Stimulated activated effector memory CD8-positive, alpha-beta T cell treated with anti-CD3 and anti-CD28 coated beads, Interleukin-12 subunit alpha, Interleukin-12 subunit beta, amount 100 ng/mL, for 72 hours (primary cell): ENCODE data around the gene NKX6-1.

Source experiments
- ATAC-seq: fragments of 150-1000 bp; cut with Tn5 transposase; 2 replicates; pipeline ENCODE4 v1.10.0; 2021
- DNase-seq, 2 donors: peaks; one replicate each; pipeline ENCODE4 v3.0.0; 2021 to 2022; ENCODE audit warnings: low spot score in 2 of 2
- H3K27ac Mint-ChIP-seq: one replicate; pipeline ENCODE4 v1.8.0; 2022; ENCODE audit warnings: mild to moderate bottlenecking, mixed read lengths
- H3K36me3 Mint-ChIP-seq: one replicate; pipeline ENCODE4 v1.8.0; 2022; ENCODE audit warnings: mild to moderate bottlenecking, mixed read lengths
- H3K4me1 Mint-ChIP-seq: one replicate; pipeline ENCODE4 v1.8.0; 2022; ENCODE audit warnings: mixed read lengths
- H3K4me3 Mint-ChIP-seq: one replicate; pipeline ENCODE4 v1.8.0; 2022; ENCODE audit warnings: mild to moderate bottlenecking, mixed read lengths
- H3K9me3 Mint-ChIP-seq: one replicate; pipeline ENCODE4 v1.8.0; 2022; ENCODE audit warnings: mixed read lengths

NKX6-1 gene

GRCh38 chr4:84498935-84499623 lies at the start of gene NKX6-1:
TSS of gene NKX6-1 (minus strand) at chr4:84499292. CDS start at chr4:84498228, 1,064 bp downstream.
- no peak for DNase-seq
- H3K4me1 Mint-ChIP-seq, result peaks cover 19% of the 10 kb centered on the region
- no peak within 1 kb of the TSS for H3K27ac Mint-ChIP-seq
- peaks cover 2% of the 10 kb centered on the region for H3K9me3 Mint-ChIP-seq
- no peak for ATAC-seq
- peak within 1 kb of the TSS; percentile 69 for H3K4me3 Mint-ChIP-seq
- H3K36me3 Mint-ChIP-seq, result peaks cover 5% of the 10 kb centered on the region

DNA sequence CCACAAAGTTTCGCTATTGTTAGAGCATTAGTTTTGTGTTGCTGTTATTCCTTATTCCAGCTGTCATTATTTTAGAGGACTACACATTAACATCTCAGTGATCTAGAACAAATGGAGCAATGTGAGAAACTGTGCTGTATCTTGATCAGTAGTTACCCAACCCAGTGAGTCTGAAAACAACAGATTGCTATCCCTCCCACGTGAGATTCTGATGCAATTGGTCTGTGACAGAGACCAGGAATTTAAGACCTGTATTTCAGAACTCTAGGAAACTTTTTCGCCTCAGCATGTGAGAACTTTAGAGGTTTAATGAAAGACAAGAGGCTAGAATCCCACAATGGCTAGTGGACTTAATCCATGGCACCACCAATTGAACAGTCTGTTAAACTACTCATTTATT lies 48.1 kb upstream of the NKX6-1 start:
- H3K27ac Mint-ChIP-seq, result no peak overlapping the region
- H3K36me3 Mint-ChIP-seq, result no peaks in the 10 kb centered on the region
- no peak overlapping the region for H3K4me3 Mint-ChIP-seq
- H3K9me3 Mint-ChIP-seq, result no peaks in the 10 kb centered on the region
- DNase-seq, result no peak
- no peaks in the 10 kb centered on the region for H3K4me1 Mint-ChIP-seq
- ATAC-seq, result no peak

GRCh38 chr4:84545093-84545492 lies 46.0 kb upstream of the NKX6-1 start:
- no peaks in the 10 kb centered on the region for H3K9me3 Mint-ChIP-seq
- DNase-seq (no peak), ATAC-seq (no peak)
- no peak overlapping the region for H3K4me3 Mint-ChIP-seq
- no peak overlapping the region for H3K27ac Mint-ChIP-seq
- no peaks in the 10 kb centered on the region for H3K4me1 Mint-ChIP-seq
- no peaks in the 10 kb centered on the region for H3K36me3 Mint-ChIP-seq

GRCh38 chr4:84535901-84536300 lies 36.8 kb upstream of the NKX6-1 start:
- H3K27ac Mint-ChIP-seq, result no peak overlapping the region
- DNase-seq (no peak), ATAC-seq (no peak)
- no peaks in the 10 kb centered on the region for H3K9me3 Mint-ChIP-seq
- H3K36me3 Mint-ChIP-seq, result no peaks in the 10 kb centered on the region
- H3K4me1 Mint-ChIP-seq, result no peaks in the 10 kb centered on the region
- H3K4me3 Mint-ChIP-seq, result no peak overlapping the region

DNA sequence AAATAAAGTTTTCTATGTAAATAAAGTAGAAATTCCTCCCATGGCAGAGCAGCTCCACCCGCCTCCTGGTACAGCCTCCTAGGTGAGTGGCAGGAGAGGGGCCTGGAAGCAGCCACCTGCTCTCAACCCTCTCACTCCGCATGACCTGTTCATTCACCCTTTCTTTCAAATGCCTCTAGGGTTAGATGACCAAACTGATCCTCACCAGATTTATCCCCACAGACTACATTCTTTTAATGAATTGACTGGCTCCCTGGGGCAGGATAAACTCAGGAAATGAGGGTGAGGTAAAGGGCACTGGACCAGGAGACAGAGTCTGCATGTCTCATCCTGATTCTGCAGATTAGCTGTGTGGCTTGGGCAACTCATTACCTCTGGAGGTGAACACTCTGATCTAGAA lies 32.6 kb upstream of the NKX6-1 start:
- ATAC-seq (no peak), DNase-seq (no peak)
- Mint-ChIP-seq H3K9me3 (no peaks in the 10 kb centered on the region), H3K27ac (no peak overlapping the region), H3K4me1 (no peaks in the 10 kb centered on the region), H3K4me3 (no peak overlapping the region), H3K36me3 (no peaks in the 10 kb centered on the region)

DNA sequence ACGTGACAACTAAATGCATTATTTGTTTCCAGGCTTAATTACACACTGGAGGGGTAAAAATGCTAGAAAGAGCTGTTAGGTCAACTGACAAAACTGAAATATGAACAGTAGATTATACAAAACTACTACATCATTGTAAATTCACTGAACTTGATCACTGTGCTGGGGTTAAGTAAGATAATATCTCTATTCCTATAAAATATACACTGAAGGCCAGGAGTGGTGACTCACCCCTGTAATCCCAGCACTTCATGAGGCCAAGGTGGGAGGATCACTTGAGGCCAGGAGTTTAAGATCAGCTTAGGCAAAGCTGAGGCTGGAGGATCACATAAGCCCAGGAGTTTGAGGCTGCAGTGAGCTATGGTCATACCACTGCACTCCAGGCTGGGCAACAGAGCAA lies 31.8 kb upstream of the NKX6-1 start:
- no peaks in the 10 kb centered on the region for H3K36me3 Mint-ChIP-seq
- DNase-seq (no peak), ATAC-seq (no peak)
- no peaks in the 10 kb centered on the region for H3K4me1 Mint-ChIP-seq
- H3K27ac Mint-ChIP-seq, result no peak overlapping the region
- no peaks in the 10 kb centered on the region for H3K9me3 Mint-ChIP-seq
- H3K4me3 Mint-ChIP-seq, result no peak overlapping the region

GRCh38 chr4:84530454-84530853 lies 31.4 kb upstream of the NKX6-1 start:
- no peaks in the 10 kb centered on the region for H3K4me1 Mint-ChIP-seq
- no peaks in the 10 kb centered on the region for H3K36me3 Mint-ChIP-seq
- H3K9me3 Mint-ChIP-seq, result no peaks in the 10 kb centered on the region
- no peak overlapping the region for H3K4me3 Mint-ChIP-seq
- DNase-seq (no peak), ATAC-seq (no peak)
- no peak overlapping the region for H3K27ac Mint-ChIP-seq

DNA sequence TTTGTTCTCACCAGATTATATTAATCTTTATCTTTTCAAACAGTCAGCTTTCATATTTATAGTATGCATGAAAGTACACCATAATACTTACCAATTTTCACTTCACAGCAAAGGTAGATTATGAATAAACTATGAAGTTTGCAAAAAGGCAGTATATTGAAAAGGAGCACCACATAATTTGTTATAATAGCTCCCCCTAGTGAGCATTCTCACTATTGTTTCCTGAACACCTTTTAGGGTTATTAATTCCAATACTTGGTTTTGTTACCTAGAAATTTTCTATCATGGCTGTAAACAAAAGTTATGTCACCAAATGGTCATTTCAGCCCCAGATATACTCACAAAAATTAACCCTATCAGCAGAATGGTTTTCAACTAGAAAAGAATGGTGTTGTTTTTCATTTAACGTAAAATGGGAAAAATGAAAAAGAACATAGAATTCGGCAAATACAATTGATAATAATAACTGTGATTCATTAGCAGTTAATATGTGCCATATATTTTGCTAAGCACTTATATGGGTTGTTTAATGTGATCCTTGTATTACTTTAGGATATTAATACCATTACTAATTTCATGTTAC lies 30.2 kb upstream of the NKX6-1 start:
- H3K4me3 Mint-ChIP-seq, result no peak overlapping the region
- DNase-seq, result no peak

DNA sequence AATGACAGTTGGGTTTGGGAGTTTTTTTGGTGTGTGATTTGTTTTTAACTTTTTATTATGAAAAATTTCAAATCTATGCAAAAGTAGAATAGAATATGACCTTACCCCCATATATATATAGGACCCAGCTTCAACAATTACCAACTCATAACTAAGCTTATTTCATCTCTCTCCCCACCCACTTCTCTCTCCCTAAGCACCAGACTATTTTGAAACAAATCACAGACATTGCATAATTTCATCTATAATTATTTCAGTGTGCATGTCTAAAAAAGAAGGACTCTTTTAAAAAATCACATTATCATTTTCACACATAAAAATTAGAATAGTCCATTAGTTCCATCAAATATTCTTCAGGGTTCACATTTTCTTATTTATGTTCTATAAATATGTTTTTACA lies 28.3 kb upstream of the NKX6-1 start:
- Mint-ChIP-seq H3K4me3 (no peak overlapping the region), H3K4me1 (no peaks in the 10 kb centered on the region), H3K9me3 (peaks cover 4% of the 10 kb centered on the region), H3K36me3 (no peaks in the 10 kb centered on the region), H3K27ac (no peak overlapping the region)
- DNase-seq (no peak), ATAC-seq (no peak)

More for the DNA sequence above, 30.2 kb upstream of the NKX6-1 start:
- Mint-ChIP-seq H3K36me3 (no peaks in the 10 kb centered on the region), H3K27ac (no peak overlapping the region), H3K9me3 (no peaks in the 10 kb centered on the region), H3K4me1 (no peaks in the 10 kb centered on the region)
- no peak for ATAC-seq

- Mint-ChIP-seq H3K4me1 (no peaks in the 10 kb centered on the region), H3K36me3 (no peaks in the 10 kb centered on the region), H3K4me3 (no peak overlapping the region), H3K27ac (no peak overlapping the region), H3K9me3 (no peaks in the 10 kb centered on the region)
- DNase-seq (no peak), ATAC-seq (no peak)
Measured at GRCh38 chr4:84515075-84515474, 16.0 kb upstream of the NKX6-1 start.

DNA sequence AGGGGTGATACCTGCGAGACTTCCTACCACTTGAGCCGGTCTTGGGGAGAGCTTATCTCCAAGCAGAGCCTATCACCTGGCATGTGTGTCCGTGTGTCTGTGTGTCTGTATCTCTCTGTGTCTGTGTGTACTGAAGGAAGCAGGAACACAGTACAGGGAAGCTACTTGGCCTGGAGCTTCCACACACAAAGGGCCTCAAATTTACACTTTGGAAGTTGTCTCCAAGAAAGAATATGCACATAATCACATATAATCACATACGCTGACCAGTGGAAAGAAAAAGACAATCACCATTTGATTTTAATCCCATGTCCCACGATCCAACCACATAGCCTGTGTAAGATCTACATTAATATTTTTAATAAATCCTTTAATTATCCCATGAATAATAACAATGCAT lies 13.2 kb upstream of the NKX6-1 start:
- DNase-seq (no peak), ATAC-seq (no peak)
- Mint-ChIP-seq H3K4me1 (no peaks in the 10 kb centered on the region), H3K36me3 (no peaks in the 10 kb centered on the region), H3K9me3 (no peaks in the 10 kb centered on the region), H3K27ac (no peak overlapping the region), H3K4me3 (no peak overlapping the region)

- H3K27ac Mint-ChIP-seq, result no peak overlapping the region
- no peak for ATAC-seq
- H3K4me1 Mint-ChIP-seq, result no peaks in the 10 kb centered on the region
Measured at GRCh38 chr4:84511703-84512102, 12.6 kb upstream of the NKX6-1 start.

DNA sequence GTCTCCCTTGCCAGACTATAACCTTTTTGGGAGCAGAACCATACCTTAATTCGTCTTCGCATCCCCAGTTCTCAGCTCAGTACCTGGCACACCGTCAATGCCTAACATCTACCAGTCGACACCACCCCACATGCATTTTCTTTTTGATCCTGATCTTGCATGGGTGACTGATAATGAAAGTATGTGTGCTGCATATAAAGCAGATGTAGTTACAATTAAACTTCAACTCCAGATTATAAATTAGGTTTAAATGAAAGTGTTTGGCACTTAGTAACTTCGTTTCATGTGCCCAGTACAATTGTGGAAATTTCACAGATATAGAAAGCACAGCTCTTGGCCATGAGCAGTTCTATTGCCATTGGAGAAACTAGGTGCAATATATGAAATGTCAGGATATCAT lies 8.8 kb upstream of the NKX6-1 start:
- no peak for ATAC-seq
- Mint-ChIP-seq H3K27ac (no peak overlapping the region), H3K9me3 (no peaks in the 10 kb centered on the region), H3K4me1 (no peaks in the 10 kb centered on the region), H3K4me3 (no peak overlapping the region), H3K36me3 (no peaks in the 10 kb centered on the region)
- no peak for DNase-seq

More at GRCh38 chr4:84511703-84512102, 12.6 kb upstream of the NKX6-1 start:
- H3K4me3 Mint-ChIP-seq, result no peak overlapping the region
- H3K9me3 Mint-ChIP-seq, result no peaks in the 10 kb centered on the region
- no peaks in the 10 kb centered on the region for H3K36me3 Mint-ChIP-seq
- no peak for DNase-seq

GRCh38 chr4:84504821-84505220 lies 5.7 kb upstream of the NKX6-1 start:
- Mint-ChIP-seq H3K36me3 (no peaks in the 10 kb centered on the region), H3K27ac (no peak overlapping the region), H3K9me3 (no peaks in the 10 kb centered on the region), H3K4me1 (peaks cover 3% of the 10 kb centered on the region), H3K4me3 (no peak overlapping the region)
- no peak for ATAC-seq
- DNase-seq, result no peak

- DNase-seq, result no peak
- peak; percentile 60 for ATAC-seq
- Mint-ChIP-seq H3K4me1 (peaks cover 13% of the 10 kb centered on the region), H3K9me3 (no peaks in the 10 kb centered on the region), H3K27ac (no peak overlapping the region), H3K4me3 (no peak overlapping the region), H3K36me3 (peaks cover 5% of the 10 kb centered on the region)
Measured at GRCh38 chr4:84503495-84504437, 4.7 kb upstream of the NKX6-1 start.
